ENCODE data around the gene TUT1. TPM values are rescaled to one million over a fixed set of nuclear protein-coding genes. Genes with fewer than 3 reads are reported as not detected.

Gene TUT1
- total and polyA plus RNA-seq, 2 of the 4 experiments (the other 2 are of a cell fraction) = 4.3 to 10.1 TPM

DNA sequence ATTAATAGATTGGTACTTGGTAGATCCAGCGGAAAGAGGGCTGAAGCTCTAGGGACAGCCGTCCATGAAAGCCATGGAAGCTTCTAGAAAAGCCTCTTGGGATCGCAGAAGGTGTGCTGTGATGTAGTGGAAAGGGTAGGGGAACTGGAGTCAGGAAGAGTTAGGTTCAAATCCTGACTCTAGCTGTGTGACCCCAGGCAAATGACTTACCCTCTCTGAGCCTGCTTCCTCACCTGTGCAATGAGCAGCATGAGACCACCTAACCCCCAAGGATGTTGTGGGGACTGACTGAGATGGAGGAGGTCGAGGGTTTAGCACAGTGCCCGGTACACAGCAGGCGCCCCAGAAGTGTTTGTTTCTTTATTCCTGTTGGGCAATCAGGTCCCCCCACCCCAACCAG, 19.1 kb upstream of the TUT1 start (continued):
- no peak for TF ChIP-seq CHD1 (IDR thresholded peaks at IDR 0.05; ENCODE audit: low read depth, low read length)
- no peak for TF ChIP-seq RFX5 (IDR thresholded peaks at IDR 0.05; ENCODE audit: low read depth, low read length)
- TF ChIP-seq CEBPB (IDR thresholded peaks at IDR 0.05; ENCODE audit: low read depth, low read length) = no peak
- no peak for TF ChIP-seq BHLHE40 (IDR thresholded peaks at IDR 0.05; ENCODE audit: low read depth, low read length)
- TF ChIP-seq MXI1 (IDR thresholded peaks at IDR 0.05; ENCODE audit: borderline replicate concordance, low read depth, low read length) = no peak

DNA sequence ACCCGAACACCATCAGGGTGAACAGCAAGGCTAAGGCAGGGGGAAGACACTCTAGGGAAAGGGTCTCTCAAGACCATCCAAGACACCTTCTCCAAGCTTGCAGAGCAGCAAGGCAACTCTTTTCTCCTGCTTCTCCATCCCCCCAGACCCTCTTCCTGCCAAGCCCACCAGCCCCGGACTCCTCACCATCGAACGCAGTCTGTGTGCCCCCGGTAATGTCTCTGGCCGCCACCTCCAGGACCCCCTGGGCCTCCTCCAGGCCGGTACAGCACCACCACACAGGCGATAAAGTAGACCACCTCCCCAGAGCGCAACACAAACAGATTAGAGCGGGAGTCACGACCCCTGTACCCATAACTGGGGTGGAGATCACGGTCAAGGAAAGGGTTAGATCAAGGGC, 17.5 kb upstream of the TUT1 start:
- ChIA-PET POLR2A (ENCODE audit: unreplicated experiment) (no interaction called here), CTCF (no interaction called here)
- Histone ChIP-seq H3K9me3 (ENCODE audit: control insufficient read depth, insufficient read depth, low read length) (no peaks in the 10 kb centered on the region), H2BK15ac (ENCODE audit: low read depth, low read length) (no peak overlapping the region), H2AFZ (replicated peaks; ENCODE audit: low read length, poor library complexity) (no peak overlapping the region), H3K18ac (ENCODE audit: low read depth, low read length) (no peak overlapping the region), H3K56ac (ENCODE audit: extremely low read depth, insufficient read depth, low read length) (no peak overlapping the region), H3K23ac (ENCODE audit: low read depth, low read length) (no peak overlapping the region), H4K20me1 (ENCODE audit: insufficient read depth, low read length) (peaks cover 7% of the 10 kb centered on the region), H3K27me3 (ENCODE audit: control insufficient read depth, insufficient read depth, low read length) (no peaks in the 10 kb centered on the region), H2AK5ac (ENCODE audit: low read depth, low read length) (no peak overlapping the region), H3K79me1 (ENCODE audit: low read depth in 1 of 2, low read length in 2 of 2) (peaks cover 14 to 25% of the 10 kb centered on the region in 2 experiments; a peak in 3 of 4 replicates), H3K14ac (replicated peaks; ENCODE audit: low read depth, low read length) (no peak overlapping the region), H3K9ac (ENCODE audit: low read depth, low read length) (no peak overlapping the region), H2BK20ac (ENCODE audit: low read depth, low read length) (no peak overlapping the region), H4K5ac (ENCODE audit: low read depth, low read length) (no peak overlapping the region), H3K4me1 (ENCODE audit: control insufficient read depth, insufficient read depth, low read length) (peaks cover 10% of the 10 kb centered on the region), H3K4me2 (ENCODE audit: low read depth, low read length) (no peak overlapping the region), H2BK5ac (ENCODE audit: low read depth, low read length, poor library complexity, severe bottlenecking) (no peak overlapping the region), H3K4ac (ENCODE audit: low read depth, low read length) (no peak overlapping the region), H3K36me3 (ENCODE audit: control insufficient read depth, insufficient read depth, low read length) (peaks cover 33% of the 10 kb centered on the region), H4K91ac (ENCODE audit: insufficient read depth, low read depth, low read length) (no peak overlapping the region), H2AK9ac (replicated peaks; ENCODE audit: low read depth, low read length, poor library complexity) (no peak overlapping the region), H4K8ac (ENCODE audit: low read depth in 2 of 2, low read length in 2 of 2) (no peak overlapping the region), H3K4me3 (ENCODE audit: insufficient read depth, low read depth, low read length) (no peak overlapping the region), H2BK120ac (ENCODE audit: low read depth, low read length) (no peak overlapping the region), H3K9me1 (ENCODE audit: insufficient read depth, low read length) (no peaks in the 10 kb centered on the region), H3K27ac (ENCODE audit: insufficient read depth, low read length) (no peak overlapping the region)
- in situ Hi-C loops (cut with MboI; ENCODE audit: low sequenced_read_pairs) (no loop called here), dilution Hi-C loops (cut with HindIII; ENCODE audit: low sequenced_read_pairs, unreplicated experiment) (no loop called here), intact Hi-C loops (cut with micrococcal nuclease) (no loop called here)
- BruUV-seq (replicated peaks) = no TSS peak
- no peak for DNase-seq
- ATAC-seq (ENCODE audit: low read depth) = no peak
- 95% methylated on average over 4 of the region's 12 CpGs; no CpG with 5 or more reads in 1 of the 2 experiments for WGBS, 2 experiments (ENCODE audit: extremely low coverage in 2 of 2, insufficient read length in 1 of 2)
- TF ChIP-seq CEBPB (IDR thresholded peaks at IDR 0.05; ENCODE audit: low read depth, low read length) = no peak
- no peak for TF ChIP-seq MXI1 (IDR thresholded peaks at IDR 0.05; ENCODE audit: borderline replicate concordance, low read depth, low read length)
- TF ChIP-seq, protein P1, sequence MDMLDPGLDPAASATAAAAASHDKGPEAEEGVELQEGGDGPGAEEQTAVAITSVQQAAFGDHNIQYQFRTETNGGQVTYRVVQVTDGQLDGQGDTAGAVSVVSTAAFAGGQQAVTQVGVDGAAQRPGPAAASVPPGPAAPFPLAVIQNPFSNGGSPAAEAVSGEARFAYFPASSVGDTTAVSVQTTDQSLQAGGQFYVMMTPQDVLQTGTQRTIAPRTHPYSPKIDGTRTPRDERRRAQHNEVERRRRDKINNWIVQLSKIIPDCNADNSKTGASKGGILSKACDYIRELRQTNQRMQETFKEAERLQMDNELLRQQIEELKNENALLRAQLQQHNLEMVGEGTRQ (IDR thresholded peaks at IDR 0.05; ENCODE audit: low read depth, low read length) = no peak
- no peak for TF ChIP-seq NFE2L2 (IDR thresholded peaks at IDR 0.05; ENCODE audit: low read depth, low read length)
- TF ChIP-seq, protein P2, sequence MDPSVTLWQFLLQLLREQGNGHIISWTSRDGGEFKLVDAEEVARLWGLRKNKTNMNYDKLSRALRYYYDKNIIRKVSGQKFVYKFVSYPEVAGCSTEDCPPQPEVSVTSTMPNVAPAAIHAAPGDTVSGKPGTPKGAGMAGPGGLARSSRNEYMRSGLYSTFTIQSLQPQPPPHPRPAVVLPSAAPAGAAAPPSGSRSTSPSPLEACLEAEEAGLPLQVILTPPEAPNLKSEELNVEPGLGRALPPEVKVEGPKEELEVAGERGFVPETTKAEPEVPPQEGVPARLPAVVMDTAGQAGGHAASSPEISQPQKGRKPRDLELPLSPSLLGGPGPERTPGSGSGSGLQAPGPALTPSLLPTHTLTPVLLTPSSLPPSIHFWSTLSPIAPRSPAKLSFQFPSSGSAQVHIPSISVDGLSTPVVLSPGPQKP (IDR thresholded peaks at IDR 0.05; ENCODE audit: borderline replicate concordance, low read depth, low read length) = no peak
- no peak for TF ChIP-seq RCOR1 (IDR thresholded peaks at IDR 0.05; ENCODE audit: insufficient replicate concordance, low read length)
- no peak for TF ChIP-seq MAZ (IDR thresholded peaks at IDR 0.05; ENCODE audit: borderline replicate concordance, low read depth, low read length)
- no peak for TF ChIP-seq FOS (IDR thresholded peaks at IDR 0.05; ENCODE audit: low read depth, low read length)
- TF ChIP-seq CHD1 (IDR thresholded peaks at IDR 0.05; ENCODE audit: low read depth, low read length) = no peak
- TF ChIP-seq RFX5 (IDR thresholded peaks at IDR 0.05; ENCODE audit: low read depth, low read length) = no peak
